GM19324 (cell line): ENCODE data around the gene APOL4.
"Not testable (repeated sequence)": the region's sequence is repeated elsewhere in the genome, so short reads cannot be mapped to it uniquely, and the experiment has no call there.

ENCODE experiments used
- ATAC-seq: cut with Tn5 transposase; IDR thresholded peaks from one replicate; pipeline ENCODE4 v1.9.1; 2021; ENCODE audit warnings: mild to moderate bottlenecking, moderate library complexity; ENCODE audit not compliant: unreplicated experiment, low FRiP score

Gene APOL4

DNA sequence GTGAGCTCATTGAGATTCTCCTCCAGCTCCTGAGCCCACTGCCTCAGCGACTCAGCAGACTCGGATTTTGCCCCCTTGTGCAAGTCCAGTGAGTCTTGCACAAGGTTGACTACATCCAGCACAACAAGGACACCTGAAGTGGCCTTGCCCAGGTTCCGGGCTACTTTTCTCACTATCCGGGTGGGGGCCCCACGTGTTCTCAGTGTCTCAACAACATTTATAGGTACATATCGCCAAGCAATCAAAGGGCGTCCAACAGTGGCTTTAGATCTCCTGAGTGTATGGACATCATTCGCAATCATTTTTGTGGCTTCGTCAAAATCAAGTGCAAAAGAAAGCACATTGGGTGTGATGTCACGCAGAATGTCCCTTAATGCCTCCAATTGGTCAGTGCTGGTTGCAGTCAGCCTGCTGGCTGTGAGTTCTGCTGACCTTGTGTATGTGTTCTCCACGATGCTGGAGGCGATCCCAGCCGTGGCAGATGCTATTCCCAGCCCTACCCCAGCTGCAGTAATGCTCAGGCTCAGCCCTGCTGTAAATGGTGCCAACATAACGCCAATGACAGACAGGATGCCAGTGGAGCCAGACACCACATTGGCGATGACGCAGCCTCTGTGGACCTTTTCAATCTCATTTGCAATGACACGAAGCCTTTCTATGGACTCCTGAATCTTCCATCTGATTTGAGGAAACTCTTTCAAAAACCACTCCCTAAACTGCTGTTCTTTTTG lies 10.3 kb downstream of the APOL4 start:
- no peak for ATAC-seq

DNA sequence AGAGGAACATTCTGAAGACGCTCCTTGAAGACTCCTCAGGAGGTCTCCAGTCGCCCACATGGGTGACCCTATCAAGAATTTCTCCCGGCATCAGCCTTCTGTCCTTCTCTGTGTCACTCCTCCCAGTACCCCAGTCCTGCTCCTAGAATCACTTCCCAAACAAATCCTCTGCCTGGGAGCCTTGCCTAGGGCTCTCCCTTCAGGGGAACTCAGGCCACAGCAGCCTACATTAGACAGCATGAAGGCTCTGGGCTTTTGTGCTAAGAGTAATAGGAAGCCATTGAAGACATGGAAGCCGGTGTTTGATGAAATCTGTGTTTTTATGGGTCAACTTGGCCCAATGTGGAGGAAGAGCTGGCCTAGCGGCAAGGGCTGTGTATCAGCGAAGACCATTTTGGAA lies 13.7 kb downstream of the APOL4 start:
- not testable (repeated sequence) for ATAC-seq

DNA sequence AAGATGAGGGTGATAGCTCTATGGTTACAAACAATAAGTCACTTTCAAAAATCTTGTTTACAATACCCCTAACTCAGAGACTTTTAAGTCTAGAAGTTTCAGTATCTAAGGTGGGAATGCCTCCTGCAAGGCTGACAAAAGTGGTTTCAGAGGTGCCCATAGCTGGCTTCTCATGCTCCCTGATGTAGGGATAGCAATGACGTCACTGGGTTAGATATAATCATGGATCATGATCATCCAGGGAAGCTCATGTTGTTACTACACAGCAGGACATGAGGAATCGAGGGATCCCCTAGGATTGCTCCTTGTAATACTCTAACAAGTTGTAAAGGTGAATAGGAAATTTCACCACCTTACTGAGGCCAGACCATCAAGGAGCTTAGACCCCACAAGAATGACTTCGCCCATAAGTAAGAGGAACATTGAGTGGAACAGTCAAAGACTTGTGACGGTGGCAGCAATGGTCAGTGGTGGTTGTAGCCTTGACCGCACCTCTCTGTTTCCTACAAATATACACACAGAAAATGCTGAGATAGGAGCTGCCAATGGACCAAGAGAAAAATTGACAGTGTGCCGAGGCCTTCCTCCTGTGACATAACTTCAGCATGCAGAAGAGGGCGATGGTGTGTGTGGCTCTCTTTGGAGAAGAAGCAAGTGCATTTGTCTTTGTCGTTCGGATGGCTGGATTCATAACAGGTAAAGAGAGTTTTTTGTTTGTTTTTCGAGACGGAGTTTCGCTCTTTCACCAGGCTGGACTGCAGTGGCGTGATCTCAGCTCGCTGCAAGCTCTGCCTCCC lies 15.6 kb downstream of the APOL4 start:
- no peak for ATAC-seq

DNA sequence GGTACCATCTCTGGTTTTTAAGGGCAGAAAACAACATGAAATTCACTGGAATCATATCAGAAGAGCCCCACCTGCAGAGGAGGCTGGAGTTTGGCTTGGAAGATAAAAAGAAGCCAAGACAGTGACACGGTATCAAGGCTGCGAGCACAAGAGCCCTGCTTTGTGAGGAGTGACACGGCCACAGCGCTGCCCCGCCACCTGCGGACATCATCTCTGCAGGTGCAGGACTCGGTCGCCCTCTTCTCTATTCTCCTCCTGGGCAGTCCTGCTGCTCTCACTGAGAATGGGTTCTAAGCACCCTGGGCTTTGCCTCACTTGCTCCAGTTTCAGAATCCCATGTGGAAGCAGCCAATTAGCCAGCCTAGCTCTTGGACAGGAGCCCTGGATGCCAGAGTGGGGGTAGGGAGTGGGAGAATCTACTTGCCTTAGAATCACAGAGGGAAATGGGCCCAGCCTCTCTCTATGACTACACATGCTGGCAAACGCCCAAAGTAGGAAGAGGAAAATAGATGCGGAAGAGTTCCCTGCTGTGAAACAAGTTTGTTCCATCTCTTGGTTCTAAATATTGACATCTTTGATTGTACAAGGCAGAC lies 17.1 kb downstream of the APOL4 start:
- ATAC-seq, result no peak

DNA sequence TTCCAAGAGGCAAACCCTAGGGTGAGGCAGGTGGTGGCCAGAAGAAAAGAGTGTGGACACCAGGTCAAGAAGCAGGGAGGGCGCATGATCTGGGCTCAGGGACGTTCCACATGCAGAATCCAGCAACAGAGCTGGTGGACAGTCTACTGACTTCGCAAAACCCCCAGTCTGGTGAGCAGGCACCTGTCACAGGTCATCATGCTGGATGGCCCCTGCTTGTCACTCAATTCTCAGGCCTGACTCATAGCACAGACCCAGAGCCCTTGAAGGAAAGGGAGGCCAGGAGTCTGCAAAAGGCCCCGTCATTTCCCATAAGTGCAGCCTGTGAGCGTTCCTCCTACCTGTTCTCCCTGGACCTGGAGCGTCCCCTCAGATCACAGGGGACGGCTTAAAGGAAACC lies 18.2 kb downstream of the APOL4 start:
- ATAC-seq, result no peak

DNA sequence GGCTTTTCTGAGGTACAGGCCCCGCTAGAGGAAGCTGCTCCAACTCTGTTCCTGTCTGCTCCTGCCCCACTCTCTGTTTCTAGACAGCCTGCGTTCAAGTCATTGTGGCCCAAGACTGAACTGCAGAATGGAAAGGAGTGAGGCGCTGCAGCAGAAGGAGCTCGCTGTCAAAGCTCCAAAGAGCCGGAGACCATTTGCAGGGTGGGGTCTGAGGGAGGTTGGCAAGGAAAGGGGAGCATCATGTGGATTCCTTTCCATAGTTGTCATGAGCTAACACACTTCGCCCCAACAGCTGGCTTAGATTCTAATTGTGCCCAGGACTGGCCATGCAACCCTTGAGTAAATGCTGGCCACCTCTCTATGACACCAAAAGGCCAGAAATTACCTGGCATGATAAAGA lies 18.8 kb downstream of the APOL4 start:
- ATAC-seq, result no peak

DNA sequence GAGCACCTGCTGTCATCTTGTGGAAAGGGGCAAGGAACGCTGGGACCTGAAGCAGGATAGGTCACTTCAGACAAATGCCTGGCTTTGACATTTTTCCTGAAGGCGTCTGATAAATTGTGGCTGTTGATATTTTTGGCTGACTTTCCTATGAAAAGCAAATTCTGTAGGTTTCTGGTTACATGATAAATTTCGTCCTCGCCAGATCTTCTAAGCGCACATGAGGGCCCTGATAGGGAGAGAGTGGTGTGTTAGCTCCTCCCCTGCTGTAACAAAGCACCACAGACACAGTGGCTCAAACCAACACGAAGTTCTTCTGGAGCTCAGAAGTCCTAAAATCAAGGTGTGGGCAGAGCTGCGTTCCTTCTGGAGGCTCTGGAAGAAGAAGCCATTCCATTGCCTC lies 19.6 kb downstream of the APOL4 start:
- no peak for ATAC-seq

DNA sequence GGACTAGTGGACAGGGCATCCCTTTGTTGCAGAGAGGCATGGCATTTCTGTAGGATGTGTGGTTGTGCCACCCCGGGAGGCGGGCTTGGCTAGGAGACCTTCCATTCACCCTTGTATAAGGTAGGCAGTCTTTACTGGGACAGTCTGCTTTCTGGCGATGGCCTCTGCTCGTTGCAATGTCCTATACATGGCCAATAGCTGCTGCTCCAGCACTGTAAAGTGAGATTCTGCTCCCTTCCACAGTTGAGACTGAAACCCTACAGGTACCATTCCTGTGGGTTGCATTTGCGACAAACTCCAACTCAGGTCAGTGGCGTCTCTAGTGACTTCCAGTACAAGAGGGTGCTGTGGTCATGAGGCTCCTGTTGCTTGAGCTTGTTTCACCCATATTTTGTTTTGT lies 20.7 kb downstream of the APOL4 start:
- no peak for ATAC-seq

DNA sequence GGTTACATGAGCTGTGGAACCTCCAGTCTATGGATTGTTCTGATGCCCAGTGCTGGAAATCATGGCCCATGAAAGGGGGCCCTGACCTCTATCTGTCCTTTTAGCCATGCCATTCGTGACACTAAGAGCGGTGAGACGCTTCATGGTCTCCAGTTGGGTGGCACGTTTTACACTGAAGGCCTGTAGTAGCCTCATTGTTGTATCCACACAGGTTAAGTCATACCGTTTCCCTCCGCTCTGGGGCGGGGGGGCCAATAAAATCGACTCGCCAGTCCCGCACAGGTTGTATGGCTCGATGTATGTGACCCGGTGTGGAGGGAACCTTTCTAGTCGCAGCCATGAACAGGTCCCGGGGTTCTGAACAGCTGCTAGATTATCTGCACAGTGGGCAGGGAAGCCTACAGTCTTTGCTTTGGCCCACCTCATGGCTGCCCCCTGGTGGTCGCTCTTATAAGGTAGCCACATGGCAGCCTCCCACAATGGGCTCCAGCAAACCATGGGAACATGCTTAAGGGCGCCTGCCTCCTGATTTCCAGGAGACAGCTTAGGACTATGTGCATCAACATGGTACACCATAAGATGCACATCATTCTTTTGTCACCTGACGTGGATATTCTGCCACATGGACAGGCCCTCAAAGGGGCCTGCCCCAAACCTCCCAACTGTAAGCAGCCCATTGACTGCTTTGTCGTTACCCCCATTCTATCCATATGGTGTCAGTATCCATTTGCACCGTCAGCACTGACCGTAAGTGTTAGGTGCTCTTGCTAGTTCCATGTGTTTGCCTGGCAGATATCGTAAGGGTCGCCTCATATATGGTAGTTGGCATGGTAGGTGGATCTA lies 21.4 kb downstream of the APOL4 start:
- no peak for ATAC-seq

DNA sequence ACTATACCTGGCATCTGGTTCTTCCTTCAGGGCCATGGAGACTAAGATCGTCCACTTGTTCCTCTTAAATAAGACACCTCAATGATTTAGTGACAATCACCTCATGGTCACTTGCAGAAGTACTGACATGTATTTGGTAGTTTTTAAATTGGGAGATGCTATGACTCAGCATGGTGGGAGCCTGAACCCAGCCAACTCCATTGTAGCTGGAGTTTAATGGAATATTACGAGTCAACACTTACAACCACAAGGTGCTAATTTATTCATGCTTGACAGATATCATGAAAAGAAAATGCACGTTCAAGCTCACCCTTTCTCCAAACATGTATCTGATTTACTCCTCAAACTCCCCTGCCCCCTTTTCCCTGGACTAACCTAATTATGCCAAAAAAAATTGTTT lies 24.4 kb downstream of the APOL4 start:
- ATAC-seq, result no peak

DNA sequence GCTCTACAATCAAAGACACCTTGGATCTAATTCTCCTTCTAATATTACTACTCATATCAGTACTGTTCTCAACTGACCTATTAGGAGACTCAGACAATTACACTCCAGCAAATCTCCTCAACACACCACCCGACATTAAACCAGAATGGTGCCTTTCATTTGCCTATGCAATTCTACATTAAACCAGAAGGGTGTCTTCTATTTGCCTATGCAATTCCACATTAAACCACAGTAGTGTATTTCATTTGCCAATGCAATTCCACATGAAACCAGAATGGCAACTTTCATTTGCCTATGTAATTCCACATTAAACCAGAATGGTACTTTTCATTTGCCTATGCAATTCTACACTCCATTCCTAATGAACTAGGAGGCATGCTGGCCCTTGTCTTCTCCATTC lies 25.7 kb downstream of the APOL4 start:
- no peak for ATAC-seq

DNA sequence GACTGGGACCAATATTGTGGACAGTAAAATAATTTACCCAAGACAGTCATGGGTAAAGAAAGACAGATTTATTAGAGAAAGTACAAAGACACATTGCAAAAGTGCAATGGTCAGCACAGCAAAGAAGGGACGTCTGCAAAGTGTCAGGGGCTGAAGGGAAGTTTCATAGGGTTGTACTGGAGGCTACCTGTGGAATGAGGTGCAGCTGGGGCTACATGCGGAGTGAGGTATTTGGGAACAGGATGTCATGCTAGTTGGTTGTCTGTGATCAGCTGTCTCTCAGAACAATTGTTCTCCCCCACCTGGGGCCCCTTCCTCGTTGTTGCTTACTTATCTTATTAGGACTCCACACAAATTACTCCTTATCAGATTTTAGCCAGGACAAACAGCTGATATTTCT lies 29.7 kb downstream of the APOL4 start:
- ATAC-seq, result no peak

DNA sequence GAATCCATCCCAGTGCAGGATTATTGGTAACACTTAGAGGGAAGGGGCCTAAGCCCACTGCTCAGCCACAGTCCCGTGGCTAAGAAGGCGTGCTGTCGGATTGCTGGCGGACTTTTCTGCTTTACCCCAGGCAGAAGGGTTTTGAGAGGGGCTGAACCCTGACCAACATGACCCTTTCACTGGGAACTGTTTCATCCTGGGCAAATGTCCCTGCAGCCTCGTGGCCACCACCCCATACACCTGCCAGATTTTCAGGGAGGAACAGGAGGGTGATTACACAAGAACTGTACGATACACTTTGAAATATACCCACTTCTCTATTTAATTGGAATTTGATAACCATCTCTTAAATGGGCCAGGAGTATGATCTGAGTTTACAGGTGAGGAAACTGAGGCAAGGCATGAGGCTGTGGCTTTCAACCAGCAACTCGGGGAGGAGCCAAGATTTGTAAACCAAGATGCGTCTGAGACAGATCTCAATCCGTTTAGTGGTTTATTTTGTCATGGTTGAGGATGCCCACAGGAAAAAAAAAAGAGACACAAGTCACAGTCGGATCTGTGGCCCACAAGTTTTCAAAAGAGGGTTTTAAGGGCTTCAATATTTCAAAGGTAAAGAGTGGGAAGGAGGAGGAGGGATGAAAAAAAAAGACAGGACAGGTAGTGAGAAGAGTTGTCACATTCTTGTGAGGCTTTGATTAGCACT lies 34.9 kb downstream of the APOL4 start:
- no peak for ATAC-seq

DNA sequence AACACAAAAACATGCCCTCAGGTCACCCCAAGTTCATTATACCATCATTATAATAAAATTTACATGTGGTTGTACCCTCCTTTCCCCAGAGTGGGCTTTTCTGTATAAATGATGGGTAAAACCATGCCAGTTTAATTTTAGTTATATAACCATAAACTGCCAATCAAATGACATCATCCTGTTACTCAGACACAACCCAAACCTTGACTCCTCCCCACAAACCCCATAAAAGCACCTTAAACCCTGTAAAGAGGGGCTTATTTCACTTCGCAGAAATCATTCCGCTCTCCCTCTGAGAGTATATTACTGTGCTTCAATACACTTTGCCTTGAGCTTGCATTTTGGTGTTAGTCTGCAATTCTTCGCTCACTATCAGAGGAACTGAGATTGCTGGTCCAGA lies 35.5 kb downstream of the APOL4 start:
- no peak for ATAC-seq

DNA sequence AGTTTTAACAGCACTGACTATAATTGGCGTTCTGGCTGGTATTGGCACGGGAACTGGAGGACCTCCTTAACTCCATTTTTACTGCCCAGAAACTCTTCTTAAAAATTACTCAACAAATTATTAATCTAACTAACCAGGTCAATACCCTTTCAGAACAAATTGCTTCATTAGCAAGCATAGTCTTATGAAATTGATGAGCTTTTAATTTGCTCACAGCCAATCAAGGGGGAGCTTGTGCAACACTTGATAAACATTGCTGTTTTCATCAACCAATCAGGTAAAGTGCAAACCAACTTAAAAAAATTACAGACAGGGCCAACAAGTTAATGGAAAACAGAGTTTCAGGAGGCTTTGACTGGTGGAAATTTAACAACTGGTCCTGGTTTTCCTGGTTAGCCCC lies 36.5 kb downstream of the APOL4 start:
- ATAC-seq, result no peak

DNA sequence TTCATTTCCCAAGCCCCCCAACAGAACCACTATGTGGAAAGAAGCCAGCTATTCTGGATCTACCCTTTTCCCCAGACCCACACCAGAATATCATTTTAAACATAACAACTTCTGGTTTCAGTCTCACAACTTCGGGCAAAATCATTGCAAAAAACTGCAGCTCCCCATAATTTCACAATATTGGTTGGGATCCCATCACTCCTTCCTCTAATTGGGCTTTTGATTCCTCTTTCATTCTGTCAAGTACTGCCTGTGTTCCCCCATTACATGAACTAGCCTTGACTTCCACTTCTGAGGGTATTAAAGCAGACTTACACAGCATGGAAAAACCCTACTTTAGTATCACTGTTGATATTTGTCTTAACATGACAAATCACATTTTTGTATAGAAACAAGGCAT lies 37.0 kb downstream of the APOL4 start:
- ATAC-seq, result no peak

DNA sequence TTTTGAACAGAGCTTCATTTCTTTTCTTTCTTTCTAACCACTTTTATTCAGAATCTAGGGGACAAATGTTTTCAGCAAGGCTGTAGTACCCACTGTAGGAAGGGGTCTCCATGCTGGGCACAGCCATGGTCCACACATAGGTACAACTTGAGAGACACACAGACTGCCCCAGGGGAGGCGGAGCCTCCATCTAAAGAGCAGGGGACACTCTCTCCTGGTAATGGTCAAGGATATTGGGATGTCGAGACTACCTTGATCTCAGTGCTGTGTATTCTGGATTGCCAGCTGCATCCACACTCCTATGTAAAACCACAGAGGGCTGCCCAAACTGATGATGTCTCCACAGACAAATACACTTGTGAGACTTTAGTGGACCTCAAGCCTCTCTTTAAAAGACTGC lies 38.1 kb downstream of the APOL4 start:
- no peak for ATAC-seq

DNA sequence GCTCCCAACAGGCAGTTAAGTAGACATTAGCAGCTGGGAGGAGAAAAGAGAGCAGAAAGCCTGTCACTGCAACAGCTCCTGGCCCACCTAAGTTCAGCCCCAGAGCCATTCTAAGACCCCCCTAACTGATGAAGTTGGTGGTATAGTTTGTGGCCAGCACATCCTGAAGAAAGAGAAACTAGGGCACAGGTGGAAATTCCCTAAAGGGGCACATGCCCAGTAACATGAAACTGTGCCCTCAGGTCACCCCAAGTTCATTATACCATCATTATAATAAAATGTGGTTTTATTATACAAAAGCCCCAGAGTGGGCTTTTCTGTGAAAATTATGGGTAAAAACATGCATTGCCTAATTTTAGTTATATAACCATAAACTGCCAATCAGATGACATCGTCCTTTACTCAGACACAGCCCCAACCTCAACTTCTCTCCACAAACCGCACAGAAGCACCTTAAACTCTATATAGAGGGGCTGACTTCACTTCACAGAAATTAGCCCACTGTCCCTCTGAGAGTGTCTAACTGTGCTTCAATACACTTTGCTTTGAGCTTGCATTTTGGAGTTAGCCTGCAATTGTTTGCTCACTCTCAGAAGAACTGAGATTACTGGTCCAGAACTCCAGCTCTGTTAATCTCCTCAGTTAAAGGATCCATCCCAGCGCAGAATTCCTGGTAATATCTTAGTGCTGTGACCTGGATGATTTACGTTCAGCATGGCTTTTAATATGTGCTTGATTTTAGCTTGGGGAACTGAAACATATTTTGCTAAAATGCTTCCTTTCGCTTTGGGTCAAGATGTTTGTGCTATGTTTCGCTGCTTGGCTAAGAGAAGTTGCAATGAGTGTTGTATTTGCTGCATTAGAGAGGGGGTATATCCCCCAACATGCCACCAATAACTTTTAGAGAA lies 39.2 kb downstream of the APOL4 start:
- ATAC-seq, result no peak

DNA sequence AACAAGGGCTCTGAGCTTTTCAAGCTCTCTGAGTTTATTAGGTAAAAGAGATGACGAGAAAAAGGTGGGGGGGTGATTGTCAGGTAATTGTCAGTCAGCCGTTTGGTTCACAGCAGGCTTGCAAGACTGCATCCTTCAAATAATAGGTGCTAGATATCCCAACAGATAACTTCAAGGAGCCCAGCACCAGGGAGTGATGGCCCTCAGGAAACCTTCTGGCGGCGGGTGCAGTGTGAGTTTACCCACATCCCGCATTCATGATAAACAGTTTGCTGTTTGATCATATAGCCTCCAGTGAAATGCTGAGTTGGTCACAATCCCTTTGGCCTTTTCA lies 39.8 kb downstream of the APOL4 start:
- not testable (repeated sequence) for ATAC-seq
